ENCODE data around the gene LEFTY1.
"Not testable (repeated sequence)": the region's sequence is repeated elsewhere in the genome, so short reads cannot be mapped to it uniquely, and the experiment has no call there.

The LEFTY1 gene

DNA sequence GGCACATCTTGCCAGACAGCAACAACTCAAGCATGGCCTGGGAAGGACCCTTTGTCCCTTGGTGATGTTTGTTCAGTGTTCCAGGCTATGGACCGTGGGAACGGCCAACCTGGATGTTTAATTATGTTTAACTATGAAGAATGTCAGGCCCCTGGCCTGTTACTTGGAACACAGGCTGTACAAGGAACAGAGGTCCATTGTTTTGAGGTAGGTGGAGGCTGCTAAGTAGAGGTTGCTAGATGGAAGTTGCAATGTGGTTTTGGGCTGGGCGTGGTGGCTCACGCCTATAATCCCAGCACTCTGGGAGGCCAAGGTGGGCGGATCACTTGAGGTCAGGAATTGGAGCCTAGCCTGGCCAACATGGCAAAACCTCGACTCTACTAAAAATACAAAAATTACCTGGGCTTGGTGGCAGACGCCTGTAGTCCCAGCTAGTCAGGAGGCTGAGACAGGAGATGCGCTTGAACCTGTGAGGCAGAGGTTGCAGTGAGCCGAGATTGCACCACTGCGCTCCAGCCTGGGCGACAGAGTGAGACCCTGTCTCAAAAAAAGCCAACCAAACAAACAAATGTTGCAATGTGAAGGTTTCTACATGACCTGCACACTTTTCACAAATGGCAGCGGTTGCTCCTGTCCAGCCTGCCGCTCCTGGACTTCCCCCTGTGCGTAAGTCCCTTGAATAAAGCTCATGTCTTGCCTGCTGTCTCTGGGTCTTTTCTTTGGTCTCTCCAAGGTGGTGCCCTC, 2.5 kb upstream of the LEFTY1 start:
- TF ChIP-seq, protein P1, sequence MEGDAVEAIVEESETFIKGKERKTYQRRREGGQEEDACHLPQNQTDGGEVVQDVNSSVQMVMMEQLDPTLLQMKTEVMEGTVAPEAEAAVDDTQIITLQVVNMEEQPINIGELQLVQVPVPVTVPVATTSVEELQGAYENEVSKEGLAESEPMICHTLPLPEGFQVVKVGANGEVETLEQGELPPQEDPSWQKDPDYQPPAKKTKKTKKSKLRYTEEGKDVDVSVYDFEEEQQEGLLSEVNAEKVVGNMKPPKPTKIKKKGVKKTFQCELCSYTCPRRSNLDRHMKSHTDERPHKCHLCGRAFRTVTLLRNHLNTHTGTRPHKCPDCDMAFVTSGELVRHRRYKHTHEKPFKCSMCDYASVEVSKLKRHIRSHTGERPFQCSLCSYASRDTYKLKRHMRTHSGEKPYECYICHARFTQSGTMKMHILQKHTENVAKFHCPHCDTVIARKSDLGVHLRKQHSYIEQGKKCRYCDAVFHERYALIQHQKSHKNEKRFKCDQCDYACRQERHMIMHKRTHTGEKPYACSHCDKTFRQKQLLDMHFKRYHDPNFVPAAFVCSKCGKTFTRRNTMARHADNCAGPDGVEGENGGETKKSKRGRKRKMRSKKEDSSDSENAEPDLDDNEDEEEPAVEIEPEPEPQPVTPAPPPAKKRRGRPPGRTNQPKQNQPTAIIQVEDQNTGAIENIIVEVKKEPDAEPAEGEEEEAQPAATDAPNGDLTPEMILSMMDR (IDR thresholded peaks at IDR 0.05; ENCODE audit: borderline replicate concordance, insufficient read depth, low read depth, low read length), result no peak
- no peak overlapping the region for H3K4me3 ChIP-seq (ENCODE audit: low read depth, low read length)

DNA sequence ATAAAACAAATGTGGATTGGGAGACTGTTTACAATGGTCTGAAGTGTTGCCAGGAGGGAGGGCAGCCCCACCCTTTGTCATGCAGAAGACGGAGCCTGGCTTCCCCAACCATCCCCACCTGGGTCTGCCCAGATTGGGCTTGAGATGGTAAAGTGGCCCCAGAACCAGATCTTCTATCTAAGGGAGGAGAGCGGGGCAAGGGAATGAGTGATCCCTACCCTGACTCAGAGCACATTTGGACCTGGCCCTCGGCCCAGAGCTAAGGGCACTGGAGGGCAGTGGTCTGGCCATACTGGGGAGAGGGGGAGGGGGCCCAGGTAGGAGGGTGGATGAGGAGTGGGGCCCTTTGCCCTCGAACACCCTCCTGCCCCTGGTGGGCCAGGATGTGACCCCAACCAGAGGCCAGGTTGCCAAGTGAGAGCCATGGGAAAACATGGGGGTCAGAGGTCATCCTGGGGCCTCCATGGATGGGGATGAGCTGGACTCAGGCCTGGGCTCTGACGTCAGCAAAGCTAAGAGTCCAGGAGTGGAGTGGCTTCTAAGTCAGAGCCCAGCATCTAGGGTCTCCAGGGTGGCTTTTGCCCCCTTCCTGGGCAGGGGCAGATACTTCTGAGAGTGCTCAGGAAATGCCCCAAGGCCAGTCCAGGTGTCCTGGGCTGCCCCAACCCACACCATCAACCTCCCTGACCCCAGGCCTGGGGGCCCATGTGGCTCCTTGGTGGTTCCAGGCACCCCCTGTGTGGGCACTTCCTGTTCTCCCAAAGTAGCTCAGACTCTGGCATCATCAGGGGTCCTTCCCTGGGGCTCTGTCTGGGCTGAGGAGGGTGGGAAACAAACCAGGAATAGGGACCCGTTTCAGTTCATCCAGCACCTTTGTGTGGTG, 1.6 kb upstream of the LEFTY1 start:
- TF ChIP-seq, protein P1 (IDR thresholded peaks at IDR 0.05; ENCODE audit: borderline replicate concordance, insufficient read depth, low read depth, low read length), result no peak
- no peak overlapping the region for H3K4me3 ChIP-seq (ENCODE audit: low read depth, low read length)

DNA sequence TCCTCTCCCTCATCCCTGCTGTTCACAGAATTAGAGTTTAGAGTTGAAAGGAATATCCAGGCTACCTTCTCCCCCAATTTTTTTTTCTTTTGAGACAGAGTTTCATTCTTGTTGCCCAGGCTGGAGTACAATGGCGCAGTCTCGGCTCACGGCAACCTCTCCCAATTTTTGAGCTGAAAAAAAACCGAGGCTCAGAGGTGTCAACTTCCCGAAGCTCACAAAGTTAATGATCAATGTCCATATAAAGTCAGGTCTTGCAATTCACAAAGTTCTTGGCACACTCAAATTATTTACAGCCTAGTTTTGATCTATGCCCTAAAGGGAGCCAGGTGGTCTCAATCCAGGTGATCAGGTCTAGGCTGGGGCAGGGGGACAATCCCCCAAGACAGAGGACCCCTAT, 797 bp upstream of the LEFTY1 start:
- no peak overlapping the region for H3K4me3 ChIP-seq (ENCODE audit: low read depth, low read length)
- TF ChIP-seq, protein P1 (IDR thresholded peaks at IDR 0.05; ENCODE audit: borderline replicate concordance, insufficient read depth, low read depth, low read length), result no peak

DNA sequence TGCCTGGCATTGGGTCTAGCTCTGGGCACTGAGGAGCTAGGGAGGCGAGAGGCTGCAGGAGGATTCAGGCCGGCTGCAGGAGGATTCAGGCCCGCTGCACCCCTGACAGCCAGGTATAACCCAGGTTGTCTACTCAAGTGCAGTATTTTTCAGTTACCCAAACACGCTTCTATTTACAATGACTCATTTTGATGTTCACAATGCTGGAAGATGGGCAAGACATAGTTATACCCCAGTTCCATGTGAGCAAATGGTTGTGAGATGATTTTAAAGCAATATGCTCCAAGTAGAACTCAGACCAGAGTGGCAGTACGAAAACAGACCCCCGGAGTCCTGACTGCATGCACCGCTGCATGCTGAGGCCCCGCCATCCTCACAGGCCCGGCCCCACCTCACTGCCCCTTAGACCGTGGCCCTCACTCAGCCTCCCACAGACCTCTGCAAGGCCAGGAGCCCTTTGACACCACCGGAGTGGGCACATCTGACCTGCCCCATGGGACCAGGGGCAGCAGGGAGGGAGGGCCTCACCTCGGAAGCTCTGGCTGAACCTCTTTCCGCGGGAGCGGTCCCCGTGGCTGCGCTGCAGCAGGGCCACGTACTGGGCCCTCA, 553 bp downstream of the LEFTY1 start:
- H3K4me3 ChIP-seq (ENCODE audit: low read depth, low read length), result no peak overlapping the region
- TF ChIP-seq, protein P1 (IDR thresholded peaks at IDR 0.05; ENCODE audit: borderline replicate concordance, insufficient read depth, low read depth, low read length), result no peak

DNA sequence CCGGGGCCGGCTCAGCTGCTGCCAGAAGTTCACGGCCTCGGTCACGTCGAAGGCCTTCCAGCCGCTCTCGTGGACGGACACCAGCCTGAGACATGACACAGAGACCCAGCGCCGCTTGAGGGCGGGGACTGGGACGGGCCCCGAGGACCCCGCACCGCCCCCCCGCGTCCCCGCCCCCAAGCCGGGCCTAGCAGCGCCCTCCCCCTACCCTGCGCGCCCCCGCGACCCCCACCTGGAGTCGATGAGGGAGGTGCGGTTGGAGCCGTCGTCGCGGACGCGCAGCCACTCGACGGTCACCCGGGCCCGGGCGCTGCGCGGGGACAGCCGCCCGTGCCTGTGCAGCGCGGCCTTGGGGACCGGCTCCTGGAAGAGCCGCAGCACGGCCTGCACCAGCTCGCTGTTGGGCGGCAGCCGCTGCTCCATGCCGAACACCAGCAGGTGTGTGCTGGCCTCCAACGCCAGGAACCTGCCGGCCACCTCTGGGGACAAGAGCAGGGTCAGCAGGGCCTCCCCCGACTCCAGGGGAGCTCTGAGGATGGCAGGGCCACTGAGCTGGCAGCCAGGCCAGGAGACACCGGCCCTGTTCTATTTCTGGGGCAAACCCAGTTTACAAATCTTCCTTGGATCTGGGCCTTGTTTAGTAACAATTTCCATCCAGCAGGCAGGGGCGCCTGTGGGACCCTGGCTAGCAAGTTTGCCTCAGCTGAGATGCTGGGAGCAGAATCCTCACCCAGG, 1.2 kb downstream of the LEFTY1 start:
- H3K4me3 ChIP-seq (ENCODE audit: low read depth, low read length), result not testable (repeated sequence)

DNA sequence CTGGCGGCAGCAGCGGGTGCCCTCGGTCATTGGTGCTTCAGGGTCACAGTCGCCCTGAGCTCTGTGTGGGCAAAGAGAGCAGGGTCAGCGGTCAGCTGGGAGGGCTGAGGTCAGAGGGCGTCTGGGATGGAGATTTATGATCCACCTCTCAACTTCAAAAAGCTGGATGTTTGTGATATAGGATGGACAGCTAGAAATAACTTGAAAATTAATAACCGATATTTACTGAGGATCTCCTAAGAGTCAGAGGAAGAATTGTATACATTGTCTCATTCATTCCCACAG, 2.0 kb downstream of the LEFTY1 start:
- H3K4me3 ChIP-seq (ENCODE audit: low read depth, low read length), result no peak overlapping the region

More for the DNA sequence above, 2.0 kb downstream of the LEFTY1 start:
- TF ChIP-seq, protein P1 (IDR thresholded peaks at IDR 0.05; ENCODE audit: borderline replicate concordance, insufficient read depth, low read depth, low read length), result no peak
